Upper lobe of right lung (tissue), 1 donor: Measurements from ENCODE around the gene NCMAP. TPM values are rescaled to one million over a fixed set of nuclear protein-coding genes. Genes with fewer than 3 reads are reported as not detected.
A peak's percentile ranks its signal among the peaks of the same experiment; 100 is the strongest.

Experiments
- ATAC-seq: fragments of 200-7000 bp; cut with Tn5 transposase; one replicate; pipeline ENCODE4 v1.9.1; 2020; ENCODE audit warnings: mild to moderate bottlenecking, moderate library complexity
- DNase-seq: peaks from one replicate; pipeline ENCODE4 v3.0.0-alpha.2; 2020
- H3K27ac ChIP-seq: fragments of 200-600 bp; one replicate; pipeline ENCODE4 v1.8.0; 2022
- H3K27me3 ChIP-seq: fragments of 200-600 bp; one replicate; pipeline ENCODE4 v1.8.0; 2022; ENCODE audit warnings: mild to moderate bottlenecking
- H3K36me3 ChIP-seq: fragments of 200-600 bp; one replicate; pipeline ENCODE4 v1.8.0; 2022
- H3K4me1 ChIP-seq: fragments of 200-600 bp; one replicate; pipeline ENCODE4 v1.8.0; 2022
- H3K4me3 ChIP-seq: fragments of 200-600 bp; one replicate; pipeline ENCODE4 v1.8.0; 2022; ENCODE audit warnings: mild to moderate bottlenecking
- H3K9me3 ChIP-seq: fragments of 200-600 bp; one replicate; pipeline ENCODE4 v1.8.0; 2022
- intact Hi-C: fragments of 100-400 bp; cut with DNase I; formaldehyde crosslinking; loops from one replicate; pipeline ENCODE4 v1.11.0; 2022
- total RNA-seq: library from RNA; stranded (reverse); fragmentation: NEBNext Ultra II Directional; extraction: Animal tissue kit (Norgen Biotek cat#: 25700); gene quantifications from one replicate; pipeline ENCODE4 v1.2.1, GENCODE V29; 2021
- TF ChIP-seq, protein P1 (sequence below): fragments of 200-600 bp; IDR thresholded peaks from one replicate; pipeline ENCODE4 v1.8.0; 2022; ENCODE audit warnings: antibody characterized with exemption
- donor health status: DM: no; HTN: yes; CAD: no; lungs with severe emphysema.

NCMAP gene
- total RNA-seq, 1 donor from 2014 or later, result 10.7 TPM

DNA sequence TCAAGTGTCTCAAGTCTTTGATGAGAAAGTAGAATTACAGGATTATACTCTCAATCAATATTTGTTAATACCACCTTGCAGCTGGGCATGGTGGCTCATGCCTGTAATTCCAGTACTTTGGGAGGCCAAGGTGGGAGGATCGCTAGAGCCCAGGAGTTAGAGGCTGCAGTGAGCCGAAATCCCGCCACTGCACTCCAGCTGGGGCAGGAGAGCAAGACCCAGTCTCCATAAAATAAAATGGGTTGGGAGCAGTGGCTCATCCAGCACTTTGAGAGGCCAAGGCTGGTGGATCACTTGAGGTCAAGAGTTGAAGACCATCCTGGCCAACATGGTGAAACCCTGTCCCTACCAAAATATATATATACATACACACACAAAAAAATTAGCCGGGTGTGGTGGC lies 1.2 kb upstream of the NCMAP start:
- Histone ChIP-seq H3K36me3 (no peaks in the 10 kb centered on the region), H3K4me1 (no peaks in the 10 kb centered on the region), H3K27me3 (peaks cover 23% of the 10 kb centered on the region), H3K4me3 (no peak overlapping the region), H3K9me3 (no peaks in the 10 kb centered on the region), H3K27ac (no peak overlapping the region)
- DNase-seq, result peak; percentile 29
- intact Hi-C loops, result no loop called here
- TF ChIP-seq, protein P1, sequence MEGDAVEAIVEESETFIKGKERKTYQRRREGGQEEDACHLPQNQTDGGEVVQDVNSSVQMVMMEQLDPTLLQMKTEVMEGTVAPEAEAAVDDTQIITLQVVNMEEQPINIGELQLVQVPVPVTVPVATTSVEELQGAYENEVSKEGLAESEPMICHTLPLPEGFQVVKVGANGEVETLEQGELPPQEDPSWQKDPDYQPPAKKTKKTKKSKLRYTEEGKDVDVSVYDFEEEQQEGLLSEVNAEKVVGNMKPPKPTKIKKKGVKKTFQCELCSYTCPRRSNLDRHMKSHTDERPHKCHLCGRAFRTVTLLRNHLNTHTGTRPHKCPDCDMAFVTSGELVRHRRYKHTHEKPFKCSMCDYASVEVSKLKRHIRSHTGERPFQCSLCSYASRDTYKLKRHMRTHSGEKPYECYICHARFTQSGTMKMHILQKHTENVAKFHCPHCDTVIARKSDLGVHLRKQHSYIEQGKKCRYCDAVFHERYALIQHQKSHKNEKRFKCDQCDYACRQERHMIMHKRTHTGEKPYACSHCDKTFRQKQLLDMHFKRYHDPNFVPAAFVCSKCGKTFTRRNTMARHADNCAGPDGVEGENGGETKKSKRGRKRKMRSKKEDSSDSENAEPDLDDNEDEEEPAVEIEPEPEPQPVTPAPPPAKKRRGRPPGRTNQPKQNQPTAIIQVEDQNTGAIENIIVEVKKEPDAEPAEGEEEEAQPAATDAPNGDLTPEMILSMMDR, result no peak
- no peak for ATAC-seq

DNA sequence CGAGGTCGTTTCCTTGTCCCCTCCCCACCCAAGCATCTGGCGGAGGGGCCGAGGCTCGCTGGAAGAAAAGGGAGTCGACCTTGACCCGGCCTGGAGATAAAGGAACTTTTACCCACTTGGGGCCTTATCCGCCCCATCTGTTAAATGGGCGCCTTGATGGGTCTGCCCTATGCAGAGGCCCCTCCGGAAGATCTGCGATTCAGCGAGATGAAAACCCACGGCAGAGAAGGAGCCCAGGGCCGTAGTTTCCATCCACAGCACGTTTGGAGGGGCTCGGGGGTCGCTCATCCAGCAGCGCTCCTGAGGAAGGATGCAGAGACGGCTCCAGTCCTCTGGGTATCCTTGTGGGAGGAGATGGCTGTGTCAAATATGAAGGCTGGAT lies 518 bp downstream of the NCMAP start:
- TF ChIP-seq, protein P1, result no peak
- DNase-seq, result no peak
- intact Hi-C loops, result no loop called here
- no peak for ATAC-seq
- Histone ChIP-seq H3K9me3 (no peaks in the 10 kb centered on the region), H3K27me3 (peaks cover 23% of the 10 kb centered on the region), H3K36me3 (no peaks in the 10 kb centered on the region), H3K27ac (no peak overlapping the region), H3K4me1 (no peaks in the 10 kb centered on the region), H3K4me3 (peak overlapping the region; percentile 44)

DNA sequence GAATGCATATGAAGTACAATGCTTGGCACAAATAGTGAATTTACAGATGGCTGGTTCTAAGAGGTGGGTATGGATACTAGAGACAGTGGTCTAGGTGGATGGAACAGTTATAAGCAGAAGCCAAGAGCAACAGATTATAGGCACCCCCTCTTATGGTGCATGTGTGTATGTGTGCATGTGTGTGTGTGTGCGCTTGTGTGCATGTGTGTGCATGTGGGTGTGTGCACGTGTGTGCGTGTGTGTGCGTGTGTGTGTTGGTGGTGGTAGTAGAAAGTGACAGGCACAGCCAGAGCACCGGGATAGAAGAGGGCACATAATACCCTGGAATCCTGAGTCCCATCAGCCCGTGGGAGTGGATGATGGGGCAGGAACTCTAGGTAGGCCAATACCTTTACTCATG lies 1.3 kb downstream of the NCMAP start:
- TF ChIP-seq, protein P1, result no peak
- ATAC-seq, result no peak
- Histone ChIP-seq H3K4me3 (no peak overlapping the region), H3K9me3 (no peaks in the 10 kb centered on the region), H3K27me3 (peaks cover 23% of the 10 kb centered on the region), H3K4me1 (no peaks in the 10 kb centered on the region), H3K36me3 (no peaks in the 10 kb centered on the region), H3K27ac (no peak overlapping the region)
- intact Hi-C loops, result no loop called here
- DNase-seq, result peak; percentile 36

DNA sequence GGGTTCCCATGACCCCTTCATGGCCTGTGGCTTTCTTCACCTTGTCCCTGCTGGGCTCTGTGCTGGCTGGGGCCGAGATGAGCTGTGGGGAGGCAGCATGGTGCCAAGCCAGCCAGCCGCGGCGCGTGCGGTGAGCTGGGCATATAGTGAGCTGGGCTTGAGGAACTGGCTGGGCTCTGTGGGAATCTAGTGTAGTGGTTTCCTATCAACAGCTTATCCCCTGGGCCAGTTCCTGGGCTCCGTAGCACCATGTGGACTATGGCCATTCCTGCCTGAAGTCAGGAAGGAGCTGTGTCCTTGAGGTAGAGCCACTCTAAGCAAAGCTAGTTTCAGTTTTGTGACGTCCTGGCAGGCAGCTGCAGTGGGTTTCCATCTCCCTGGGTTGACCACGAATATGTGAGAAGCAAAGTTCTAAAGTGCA lies 1.8 kb downstream of the NCMAP start:
- H3K27me3 ChIP-seq, result peaks cover 23% of the 10 kb centered on the region
- no peaks in the 10 kb centered on the region for H3K4me1 ChIP-seq
- TF ChIP-seq, protein P1, result no peak
- intact Hi-C loops, result no loop called here
- no peak overlapping the region for H3K4me3 ChIP-seq
- H3K36me3 ChIP-seq, result no peaks in the 10 kb centered on the region
- no peaks in the 10 kb centered on the region for H3K9me3 ChIP-seq
- ATAC-seq (no peak), DNase-seq (peak; percentile 51)
- no peak overlapping the region for H3K27ac ChIP-seq

DNA sequence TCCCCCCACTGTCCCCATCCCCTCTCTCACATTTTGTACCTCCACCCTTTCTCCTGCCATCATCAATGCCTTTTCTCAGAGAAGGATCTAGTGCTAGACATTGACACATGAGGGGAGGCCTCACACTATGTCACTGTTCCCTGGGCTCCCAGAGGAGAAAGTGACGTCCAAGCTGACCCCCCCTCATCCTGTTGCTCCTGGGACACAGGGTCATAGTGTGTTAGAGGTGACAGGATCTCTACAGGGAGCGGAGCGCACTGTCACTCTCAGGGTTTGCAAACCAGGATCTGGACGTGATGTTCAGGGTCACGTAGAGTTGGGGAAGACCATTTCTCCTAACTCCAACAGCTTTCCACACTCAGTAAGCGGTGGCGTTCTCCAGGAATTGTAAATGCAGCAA lies 2.6 kb downstream of the NCMAP start:
- Histone ChIP-seq H3K27me3 (peaks cover 23% of the 10 kb centered on the region), H3K4me3 (no peak overlapping the region), H3K36me3 (no peaks in the 10 kb centered on the region), H3K4me1 (no peaks in the 10 kb centered on the region), H3K27ac (no peak overlapping the region), H3K9me3 (no peaks in the 10 kb centered on the region)
- peak; percentile 36 for DNase-seq
- TF ChIP-seq, protein P1, result no peak
- intact Hi-C loops, result no loop called here
- ATAC-seq, result no peak
